Thyroid gland (tissue), 4 donors: ENCODE results near the gene CLDN5.

Source experiments
- CTCF ChIP-seq, 6 experiments: fragments of 200-600 bp in 3 of 6; fragments of 450-650 bp in 3 of 6; sonication (generic) in 3 of 6; IDR thresholded peaks; one replicate each; pipeline ENCODE4 v1.5.1; 2016 to 2019; ENCODE audit warnings: antibody characterized with exemption in 6 of 6, mild to moderate bottlenecking in 2 of 6, inconsistent platforms in 1 of 6, moderate library complexity in 1 of 6
- POLR2A ChIP-seq, 2 donors: fragments of 450-650 bp; IDR thresholded peaks; one replicate each; pipeline ENCODE4 v1.6.1; 2017; ENCODE audit warnings: antibody characterized with exemption in 2 of 2, mild to moderate bottlenecking in 2 of 2, moderate library complexity in 1 of 2

GRCh38 chr22:19524170-19525115 is at the start of gene CLDN5:
- TF ChIP-seq POLR2A (IDR thresholded peaks at IDR 0.05) (peak in 1 of 2 donors; percentile 62), CTCF (IDR thresholded peaks at IDR 0.05) (no peak)
